Measurements from ENCODE around the gene TLR7.

The TLR7 gene

DNA sequence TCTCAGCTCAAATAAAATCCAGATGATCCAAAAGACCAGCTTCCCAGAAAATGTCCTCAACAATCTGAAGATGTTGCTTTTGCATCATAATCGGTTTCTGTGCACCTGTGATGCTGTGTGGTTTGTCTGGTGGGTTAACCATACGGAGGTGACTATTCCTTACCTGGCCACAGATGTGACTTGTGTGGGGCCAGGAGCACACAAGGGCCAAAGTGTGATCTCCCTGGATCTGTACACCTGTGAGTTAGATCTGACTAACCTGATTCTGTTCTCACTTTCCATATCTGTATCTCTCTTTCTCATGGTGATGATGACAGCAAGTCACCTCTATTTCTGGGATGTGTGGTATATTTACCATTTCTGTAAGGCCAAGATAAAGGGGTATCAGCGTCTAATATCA lies 20.9 kb downstream of the TLR7 start:
- no peaks in the 10 kb centered on the region for H3F3A ChIP-seq (ENCODE audit: insufficient read depth, low read length)
- H3K36me3 ChIP-seq (ENCODE audit: insufficient read depth, low read length), result no peaks in the 10 kb centered on the region; the same call in 1 of the 2 replicates
- peaks cover 33% of the 10 kb centered on the region for H3K4me1 ChIP-seq (ENCODE audit: insufficient read depth, low read length, severe bottlenecking)

GRCh38 chrX:12890467-12890866 lies 23.6 kb downstream of the TLR7 start:
- Histone ChIP-seq H3K4me2 (ENCODE audit: low read length) (no peak overlapping the region; the same call in 1 of the 2 replicates), H3K9me3 (ENCODE audit: low read length) (no peaks in the 10 kb centered on the region), H3K27me3 (ENCODE audit: insufficient read depth, low read length) (no peaks in the 10 kb centered on the region), H3K27ac (ENCODE audit: low read depth, low read length, poor library complexity, severe bottlenecking) (peak overlapping the region; percentile 94), H3K9ac (ENCODE audit: low read length) (no peak overlapping the region), H3K9me2 (ENCODE audit: low read depth, low read length) (no peaks in the 10 kb centered on the region), H2AFZ (ENCODE audit: low read length) (no peak overlapping the region), H3K79me2 (ENCODE audit: insufficient read depth, low read length) (no peaks in the 10 kb centered on the region), H3K4me3 (ENCODE audit: low read depth, low read length, poor library complexity, severe bottlenecking) (no peak overlapping the region), H4K20me1 (ENCODE audit: insufficient read depth, low read length) (no peaks in the 10 kb centered on the region), H3F3A (ENCODE audit: insufficient read depth, low read length) (no peaks in the 10 kb centered on the region), H3K36me3 (ENCODE audit: insufficient read depth, low read length) (no peaks in the 10 kb centered on the region; the same call in 1 of the 2 replicates), H3K4me1 (ENCODE audit: insufficient read depth, low read length, severe bottlenecking) (peaks cover 46% of the 10 kb centered on the region)
- TF ChIP-seq, protein P1, sequence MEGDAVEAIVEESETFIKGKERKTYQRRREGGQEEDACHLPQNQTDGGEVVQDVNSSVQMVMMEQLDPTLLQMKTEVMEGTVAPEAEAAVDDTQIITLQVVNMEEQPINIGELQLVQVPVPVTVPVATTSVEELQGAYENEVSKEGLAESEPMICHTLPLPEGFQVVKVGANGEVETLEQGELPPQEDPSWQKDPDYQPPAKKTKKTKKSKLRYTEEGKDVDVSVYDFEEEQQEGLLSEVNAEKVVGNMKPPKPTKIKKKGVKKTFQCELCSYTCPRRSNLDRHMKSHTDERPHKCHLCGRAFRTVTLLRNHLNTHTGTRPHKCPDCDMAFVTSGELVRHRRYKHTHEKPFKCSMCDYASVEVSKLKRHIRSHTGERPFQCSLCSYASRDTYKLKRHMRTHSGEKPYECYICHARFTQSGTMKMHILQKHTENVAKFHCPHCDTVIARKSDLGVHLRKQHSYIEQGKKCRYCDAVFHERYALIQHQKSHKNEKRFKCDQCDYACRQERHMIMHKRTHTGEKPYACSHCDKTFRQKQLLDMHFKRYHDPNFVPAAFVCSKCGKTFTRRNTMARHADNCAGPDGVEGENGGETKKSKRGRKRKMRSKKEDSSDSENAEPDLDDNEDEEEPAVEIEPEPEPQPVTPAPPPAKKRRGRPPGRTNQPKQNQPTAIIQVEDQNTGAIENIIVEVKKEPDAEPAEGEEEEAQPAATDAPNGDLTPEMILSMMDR (IDR thresholded peaks at IDR 0.05; ENCODE audit: low read length), result no peak
- no peak for TF ChIP-seq EZH2 (IDR thresholded peaks at IDR 0.05; ENCODE audit: borderline replicate concordance, low read length)

More for the DNA sequence above, 20.9 kb downstream of the TLR7 start:
- Histone ChIP-seq H3K9me2 (ENCODE audit: low read depth, low read length) (no peaks in the 10 kb centered on the region), H3K4me3 (ENCODE audit: low read depth, low read length, poor library complexity, severe bottlenecking) (no peak overlapping the region), H3K9me3 (ENCODE audit: low read length) (no peaks in the 10 kb centered on the region), H3K9ac (ENCODE audit: low read length) (no peak overlapping the region), H3K27ac (ENCODE audit: low read depth, low read length, poor library complexity, severe bottlenecking) (no peak overlapping the region), H3K27me3 (ENCODE audit: insufficient read depth, low read length) (no peaks in the 10 kb centered on the region), H3K4me2 (ENCODE audit: low read length) (no peak overlapping the region), H4K20me1 (ENCODE audit: insufficient read depth, low read length) (no peaks in the 10 kb centered on the region), H3K79me2 (ENCODE audit: insufficient read depth, low read length) (no peaks in the 10 kb centered on the region), H2AFZ (ENCODE audit: low read length) (no peak overlapping the region)
- TF ChIP-seq, protein P1 (IDR thresholded peaks at IDR 0.05; ENCODE audit: low read length), result no peak
- TF ChIP-seq EZH2 (IDR thresholded peaks at IDR 0.05; ENCODE audit: borderline replicate concordance, low read length), result no peak

GRCh38 chrX:12891171-12891570 lies 24.3 kb downstream of the TLR7 start:
- no peaks in the 10 kb centered on the region for H3K9me2 ChIP-seq (ENCODE audit: low read depth, low read length)
- H3K9ac ChIP-seq (ENCODE audit: low read length), result no peak overlapping the region
- H2AFZ ChIP-seq (ENCODE audit: low read length), result no peak overlapping the region
- H3F3A ChIP-seq (ENCODE audit: insufficient read depth, low read length), result no peaks in the 10 kb centered on the region
- H3K79me2 ChIP-seq (ENCODE audit: insufficient read depth, low read length), result no peaks in the 10 kb centered on the region
- H3K4me1 ChIP-seq (ENCODE audit: insufficient read depth, low read length, severe bottlenecking), result peaks cover 46% of the 10 kb centered on the region
- H3K36me3 ChIP-seq (ENCODE audit: insufficient read depth, low read length), result no peaks in the 10 kb centered on the region; the same call in 1 of the 2 replicates
- no peak overlapping the region for H3K4me2 ChIP-seq (ENCODE audit: low read length)
- H3K9me3 ChIP-seq (ENCODE audit: low read length), result no peaks in the 10 kb centered on the region
- peak overlapping the region; percentile 94 for H3K27ac ChIP-seq (ENCODE audit: low read depth, low read length, poor library complexity, severe bottlenecking)
- TF ChIP-seq, protein P1 (IDR thresholded peaks at IDR 0.05; ENCODE audit: low read length), result no peak
- no peak for TF ChIP-seq EZH2 (IDR thresholded peaks at IDR 0.05; ENCODE audit: borderline replicate concordance, low read length)
- H3K27me3 ChIP-seq (ENCODE audit: insufficient read depth, low read length), result no peaks in the 10 kb centered on the region
- H3K4me3 ChIP-seq (ENCODE audit: low read depth, low read length, poor library complexity, severe bottlenecking), result no peak overlapping the region
- no peaks in the 10 kb centered on the region for H4K20me1 ChIP-seq (ENCODE audit: insufficient read depth, low read length)

Data from OCI-LY1 (cell line).